ENCODE results near the gene KRCC1. TPM values are rescaled to one million over a fixed set of nuclear protein-coding genes. Genes with fewer than 3 reads are reported as not detected.

Gene KRCC1
- total and polyA plus RNA-seq, 7 donors = 10.8 to 44.4 (median 20.1) TPM

DNA sequence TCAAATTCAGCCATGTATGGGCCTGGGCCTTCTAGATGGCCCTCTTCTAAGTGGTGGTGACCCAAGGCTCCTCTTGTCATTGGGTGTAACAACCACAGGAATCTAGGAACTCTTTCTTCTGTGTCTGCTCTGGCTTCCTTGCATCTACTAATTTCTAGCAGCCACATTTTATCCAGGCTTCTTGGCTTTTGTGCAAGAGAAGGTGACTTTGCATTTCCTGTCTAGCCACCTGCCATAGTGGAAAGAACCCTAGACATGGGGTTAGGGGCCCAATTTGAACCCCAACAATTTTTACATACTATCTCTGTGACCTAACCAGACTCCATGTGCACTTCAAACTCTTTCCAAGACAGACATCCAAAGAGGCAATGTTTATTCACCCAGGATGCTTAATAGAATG is 37.2 kb upstream of the KRCC1 start:
- Histone ChIP-seq H3K36me3 (ENCODE audit: insufficient read depth in 1 of 2, low read depth in 1 of 2) (peaks cover 6 to 98% of the 10 kb centered on the region in 2 donors), H3K9me3 (no peaks in the 10 kb centered on the region), H3K27ac (peak overlapping the region; percentile 24), H3K4me3 (no peak overlapping the region), H3K27me3 (ENCODE audit: insufficient read depth in 3 of 3, low read length in 2 of 3) (no peaks in the 10 kb centered on the region), H3K4me1 (peaks cover 6% of the 10 kb centered on the region)
- ATAC-seq = no peak
- TF ChIP-seq, protein P1, sequence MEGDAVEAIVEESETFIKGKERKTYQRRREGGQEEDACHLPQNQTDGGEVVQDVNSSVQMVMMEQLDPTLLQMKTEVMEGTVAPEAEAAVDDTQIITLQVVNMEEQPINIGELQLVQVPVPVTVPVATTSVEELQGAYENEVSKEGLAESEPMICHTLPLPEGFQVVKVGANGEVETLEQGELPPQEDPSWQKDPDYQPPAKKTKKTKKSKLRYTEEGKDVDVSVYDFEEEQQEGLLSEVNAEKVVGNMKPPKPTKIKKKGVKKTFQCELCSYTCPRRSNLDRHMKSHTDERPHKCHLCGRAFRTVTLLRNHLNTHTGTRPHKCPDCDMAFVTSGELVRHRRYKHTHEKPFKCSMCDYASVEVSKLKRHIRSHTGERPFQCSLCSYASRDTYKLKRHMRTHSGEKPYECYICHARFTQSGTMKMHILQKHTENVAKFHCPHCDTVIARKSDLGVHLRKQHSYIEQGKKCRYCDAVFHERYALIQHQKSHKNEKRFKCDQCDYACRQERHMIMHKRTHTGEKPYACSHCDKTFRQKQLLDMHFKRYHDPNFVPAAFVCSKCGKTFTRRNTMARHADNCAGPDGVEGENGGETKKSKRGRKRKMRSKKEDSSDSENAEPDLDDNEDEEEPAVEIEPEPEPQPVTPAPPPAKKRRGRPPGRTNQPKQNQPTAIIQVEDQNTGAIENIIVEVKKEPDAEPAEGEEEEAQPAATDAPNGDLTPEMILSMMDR (IDR thresholded peaks at IDR 0.05) = no peak
- intact Hi-C loops (cut with DNase I) = no loop called here
- DNase-seq = no peak

DNA sequence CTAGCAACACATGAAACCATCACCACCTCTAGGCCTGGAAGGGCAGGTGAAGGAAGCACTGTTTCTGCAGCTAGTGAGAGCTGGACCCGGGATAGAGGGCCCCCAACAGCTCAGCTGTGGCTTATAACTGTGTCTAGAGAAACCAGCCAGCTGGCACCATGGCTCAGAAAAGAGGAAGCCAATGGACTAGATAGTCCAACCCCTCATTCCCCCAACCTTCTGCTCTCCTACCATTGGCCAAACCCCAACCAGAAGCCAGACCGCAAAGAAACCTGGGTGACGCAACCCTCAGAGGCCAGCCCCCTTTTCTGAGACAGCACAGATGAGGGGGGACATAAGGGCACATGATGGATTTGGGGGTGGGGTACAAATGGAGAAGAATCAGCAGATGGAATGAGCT is 36.4 kb upstream of the KRCC1 start:
- peaks cover 6 to 98% of the 10 kb centered on the region in 2 donors for H3K36me3 ChIP-seq (ENCODE audit: insufficient read depth in 1 of 2, low read depth in 1 of 2)
- 35 to 77% (median 63%) methylated on average over 3 of the region's 3 CpGs for WGBS, 3 donors

DNA sequence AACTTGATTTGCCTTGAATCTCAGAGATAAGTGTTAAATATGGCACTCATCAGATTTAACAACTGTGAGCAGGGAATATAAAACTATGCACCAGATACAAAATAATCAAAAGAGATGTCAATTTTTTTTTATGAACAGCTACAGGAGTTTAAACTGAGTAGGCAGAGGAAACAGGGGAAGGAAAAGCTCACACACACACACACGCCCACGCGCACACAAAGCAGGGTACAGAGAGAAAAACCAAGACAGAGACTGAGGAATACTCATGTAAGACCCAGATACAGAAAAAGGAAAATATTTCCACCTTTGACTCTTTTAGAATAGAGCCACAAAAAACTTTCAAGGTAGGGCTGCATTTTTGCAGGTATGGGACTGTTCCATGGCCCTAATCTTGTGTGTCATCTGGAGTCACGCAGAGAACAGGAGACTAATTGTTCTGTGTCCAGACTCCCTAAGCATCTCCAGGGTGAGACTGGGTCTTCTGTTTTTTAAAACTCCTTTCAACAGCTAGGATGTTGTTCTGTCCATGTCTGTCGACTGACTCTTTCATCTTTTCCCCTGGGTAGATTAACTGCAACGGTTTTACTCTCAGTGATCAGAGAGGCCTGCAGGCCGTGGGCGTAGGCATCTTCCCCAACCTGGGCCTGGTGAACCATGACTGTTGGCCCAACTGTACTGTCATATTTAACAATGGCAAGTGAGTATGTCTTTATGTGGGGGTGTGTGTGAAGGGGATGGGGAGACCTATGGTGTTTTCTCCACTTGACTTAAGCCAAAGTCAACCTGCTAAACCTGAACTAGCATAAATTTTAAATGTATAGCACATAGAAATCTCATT is 35.1 kb upstream of the KRCC1 start:
- no peaks in the 10 kb centered on the region for H3K27me3 ChIP-seq (ENCODE audit: insufficient read depth in 3 of 3, low read length in 2 of 3)
- H3K27ac ChIP-seq = peak overlapping the region; percentile 7
- WGBS, 3 donors = 68 to 70% (median 70%) methylated on average over 8 of the region's 8 CpGs
- no peak overlapping the region for H3K4me3 ChIP-seq
- ATAC-seq (no peak), DNase-seq (no peak)
- H3K4me1 ChIP-seq = peaks cover 6% of the 10 kb centered on the region
- no peaks in the 10 kb centered on the region for H3K9me3 ChIP-seq
- peaks cover 4 to 95% of the 10 kb centered on the region in 2 donors for H3K36me3 ChIP-seq (ENCODE audit: insufficient read depth in 1 of 2, low read depth in 1 of 2)
- intact Hi-C loops (cut with DNase I) = no loop called here
- TF ChIP-seq, protein P1 (IDR thresholded peaks at IDR 0.05) = no peak

More for the DNA sequence above, 36.4 kb upstream of the KRCC1 start:
- Histone ChIP-seq H3K27ac (no peak overlapping the region), H3K27me3 (ENCODE audit: insufficient read depth in 3 of 3, low read length in 2 of 3) (no peaks in the 10 kb centered on the region), H3K4me1 (peaks cover 6% of the 10 kb centered on the region), H3K9me3 (no peaks in the 10 kb centered on the region), H3K4me3 (no peak overlapping the region)
- intact Hi-C loops (cut with DNase I) = no loop called here
- DNase-seq (no peak), ATAC-seq (no peak)
- TF ChIP-seq, protein P1 (IDR thresholded peaks at IDR 0.05) = no peak

DNA sequence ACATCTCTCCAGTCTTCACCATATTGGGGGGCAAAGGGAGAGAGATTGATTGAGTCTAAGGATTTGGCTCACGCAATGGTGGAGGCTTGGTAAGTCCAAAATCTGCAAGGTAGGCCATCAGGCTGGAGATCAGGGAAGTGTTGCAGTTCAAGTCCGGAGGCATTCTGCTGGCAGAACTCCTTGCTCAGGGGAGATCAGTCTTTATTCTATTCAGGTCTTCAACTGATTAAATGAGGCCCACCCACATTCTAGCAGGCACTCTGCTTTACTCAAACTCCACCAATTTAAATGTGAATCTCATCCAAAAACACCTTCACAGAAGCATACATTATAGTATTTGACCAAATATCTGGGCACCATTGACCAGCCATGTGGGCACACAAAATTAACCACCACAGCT is 33.4 kb upstream of the KRCC1 start:
- H3K27me3 ChIP-seq (ENCODE audit: insufficient read depth in 3 of 3, low read length in 2 of 3) = no peaks in the 10 kb centered on the region
- WGBS, 3 donors = 92 to 100% (median 100%) methylated on average over 2 of the region's 2 CpGs
- H3K4me1 ChIP-seq = peaks cover 6% of the 10 kb centered on the region
- peak overlapping the region; percentile 37 for H3K27ac ChIP-seq
- H3K4me3 ChIP-seq = no peak overlapping the region
- intact Hi-C loops (cut with DNase I) = no loop called here
- peaks cover 4 to 96% of the 10 kb centered on the region in 2 donors for H3K36me3 ChIP-seq (ENCODE audit: insufficient read depth in 1 of 2, low read depth in 1 of 2)
- H3K9me3 ChIP-seq = no peaks in the 10 kb centered on the region
- ATAC-seq (no peak), DNase-seq (no peak)
- TF ChIP-seq, protein P1 (IDR thresholded peaks at IDR 0.05) = no peak
